RWPE1 (cell line): ENCODE measurements around the gene FUZ.

Experiments used
- CTCF ChIA-PET: fragments of 350-600 bp; sonication (Branson Sonifier 250); formaldehyde crosslinking; extraction: SDS; loops from one replicate; lab custom pipeline; 2021; lab: Yijun Ruan, JAX
- POLR2A ChIA-PET: fragments of 400-600 bp; formaldehyde crosslinking; extraction: SDS; loops from one replicate; lab custom pipeline; 2020; ENCODE audit warnings: antibody characterized with exemption; ENCODE audit not compliant: low non-redundant PET; lab: Yijun Ruan, JAX
- DNase-seq: peaks from one replicate; pipeline ENCODE4 v3.0.0; 2012; ENCODE audit warnings: low spot score
- H3K27ac ChIP-seq: fragments of 450-650 bp; 2 replicates; pipeline ENCODE4 v1.5.1; 2017
- CTCF ChIP-seq: fragments of 450-650 bp; conservative IDR thresholded peaks from 2 replicates; pipeline ENCODE4 v1.5.1; 2017; ENCODE audit warnings: low read depth, mild to moderate bottlenecking

The FUZ gene

DNA sequence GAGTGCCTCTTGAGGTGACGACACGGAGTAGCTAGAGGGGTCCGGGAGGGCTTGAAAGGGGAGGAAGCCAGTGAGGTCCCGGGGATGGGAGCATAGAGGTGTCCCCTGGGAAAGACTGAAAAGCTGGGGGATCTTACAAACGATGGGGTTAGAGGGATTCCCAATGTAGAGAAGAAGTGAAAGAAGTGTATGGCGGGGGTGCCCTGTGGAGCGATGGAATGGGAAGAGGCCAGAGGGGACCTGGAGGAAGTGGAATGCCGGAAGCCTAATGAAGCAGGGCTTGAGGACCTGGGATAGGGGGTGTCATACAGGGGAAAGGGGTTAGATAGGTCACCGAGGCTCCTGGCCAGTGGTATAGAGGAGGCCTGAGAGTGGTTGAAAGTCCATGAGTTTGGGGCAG is 45.7 kb downstream of the FUZ start:
- peak; percentile 23 for DNase-seq
- TF ChIP-seq CTCF, result no peak
- peak overlapping the region; percentile 96 for H3K27ac ChIP-seq
- POLR2A ChIA-PET, result interaction anchor here (0.7 kb wide), 1 partner anchor 38 kb away, joined by 3 read pairs; no protein-coding TSS in a partner anchor
- CTCF ChIA-PET, result interaction anchor here (0.5 to 0.6 kb wide), 2 partner anchors 45 to 149 kb away, joined by 3 to 6 read pairs; no protein-coding TSS in a partner anchor

- ChIA-PET CTCF (interaction anchor here (0.5 kb wide), 1 partner anchor 46 kb away, joined by 3 read pairs; no protein-coding TSS in a partner anchor), POLR2A (interaction anchor here (0.6 kb wide), 1 partner anchor 91 kb away, joined by 6 read pairs; no protein-coding TSS in a partner anchor)
- TF ChIP-seq CTCF, result no peak
- peak within 1 kb of the TSS; percentile 96 for H3K27ac ChIP-seq
- DNase-seq, result no peak
Measured at GRCh38 chr19:49766930-49767299, 46.2 kb downstream of the FUZ start, which contains the start of gene AP2A1. AP2A1 (plus strand) TSS chr19:49767001; CDS start chr19:49767134, 133 bp downstream.

DNA sequence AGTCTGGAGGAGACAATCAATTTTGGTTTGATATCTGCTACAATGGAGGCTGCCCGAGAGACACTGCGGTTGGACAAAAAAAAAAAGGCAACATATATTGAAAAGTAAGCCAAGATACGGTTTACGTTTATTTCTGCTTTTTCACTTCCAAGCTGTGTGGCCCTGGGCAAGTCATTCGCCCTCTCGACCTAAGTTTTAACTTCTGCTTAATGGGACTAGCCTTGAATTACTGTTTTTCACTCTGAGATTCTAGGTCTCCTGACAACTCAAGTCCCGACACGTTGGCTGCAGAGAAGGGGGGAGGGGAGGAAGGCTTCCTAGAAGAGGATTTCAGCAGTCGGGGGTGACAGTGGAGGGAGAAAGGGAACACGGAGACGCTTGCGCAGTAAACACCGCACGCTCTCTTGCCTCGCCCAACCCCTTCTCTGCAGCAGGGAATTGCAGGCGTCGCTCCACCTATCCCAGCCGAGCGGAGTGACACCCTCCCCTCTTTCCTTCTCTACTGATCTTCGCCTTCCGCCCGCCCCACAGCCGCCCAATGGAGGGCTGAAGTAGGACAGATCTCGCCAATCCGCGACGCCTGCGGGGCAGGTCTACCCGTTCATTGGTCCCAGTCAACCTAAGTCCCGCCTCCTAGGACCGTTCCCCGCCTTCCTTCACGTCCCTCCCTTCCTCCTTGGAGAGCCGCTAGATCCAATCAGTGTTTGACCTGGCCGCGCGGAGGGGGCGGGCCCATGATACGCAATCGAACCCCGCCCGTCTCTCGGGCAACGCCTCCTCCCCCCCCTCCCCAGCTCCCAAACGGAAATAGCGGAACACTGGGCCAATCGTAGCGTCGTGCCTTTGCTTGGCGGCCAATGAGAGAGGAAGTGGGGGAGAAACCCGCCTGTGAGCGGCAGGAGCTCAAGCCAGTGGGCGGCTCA is 46.8 kb downstream of the FUZ start:
- DNase-seq, result peak; percentile 100
- H3K27ac ChIP-seq, result peak overlapping the region; percentile 96
- CTCF ChIA-PET, result interaction anchor here (0.5 kb wide), 1 partner anchor 46 kb away, joined by 3 read pairs; no protein-coding TSS in a partner anchor
- POLR2A ChIA-PET, result interaction anchor here (0.6 kb wide), 1 partner anchor 90 kb away, joined by 6 read pairs; no protein-coding TSS in a partner anchor
- TF ChIP-seq CTCF, result no peak

- H3K27ac ChIP-seq, result peak overlapping the region; percentile 96
- no peak for DNase-seq
- ChIA-PET CTCF (interaction anchor here (0.6 kb wide), 1 partner anchor 47 kb away, joined by 4 read pairs; no protein-coding TSS in a partner anchor), POLR2A (no interaction called here)
- TF ChIP-seq CTCF, result no peak
Measured at GRCh38 chr19:49764341-49764740, 48.8 kb downstream of the FUZ start.

DNA sequence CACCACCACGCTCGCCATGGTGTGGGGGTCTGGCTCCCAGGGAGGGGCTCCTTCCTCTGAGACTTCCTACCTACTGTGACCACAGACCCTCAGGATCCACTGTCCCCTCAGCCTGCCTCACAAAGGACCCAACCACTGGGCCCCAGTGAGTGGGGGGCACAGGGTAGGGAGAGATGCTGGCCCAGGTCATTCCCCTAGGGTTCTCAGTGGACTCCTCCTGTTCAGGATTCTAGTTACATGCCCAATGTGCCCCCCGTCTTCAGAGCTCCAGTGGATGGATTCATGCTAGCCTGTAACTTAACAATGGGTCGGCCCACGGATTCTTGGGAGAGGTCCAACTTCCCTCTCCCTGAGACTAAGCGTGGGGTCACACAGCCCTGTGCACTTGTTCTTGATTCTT is 49.9 kb downstream of the FUZ start, which contains the start of gene TSKS:
Gene TSKS (minus strand): TSS at position 77 of the 400 bp plus-strand sequence. CDS start 59 bp downstream, at position 18.
- DNase-seq, result no peak
- TF ChIP-seq CTCF, result no peak
- peak within 1 kb of the TSS; percentile 96 for H3K27ac ChIP-seq
- ChIA-PET POLR2A (no interaction called here), CTCF (interaction anchor here (0.6 kb wide), 1 partner anchor 47 kb away, joined by 4 read pairs; no protein-coding TSS in a partner anchor)
